Left ventricle myocardium inferior (tissue), 1 donor: ENCODE measurements around the gene PAOX. TPM values are rescaled to one million over a fixed set of nuclear protein-coding genes. Genes with fewer than 3 reads are reported as not detected.
A peak's percentile ranks its signal among the peaks of the same experiment; 100 is the strongest.
"Not testable (repeated sequence)": the region's sequence is repeated elsewhere in the genome, so short reads cannot be mapped to it uniquely, and the experiment has no call there.

Experiments used
- DNase-seq: peaks from one replicate; pipeline ENCODE4 v3.0.0-alpha.2; 2020
- H3K27ac ChIP-seq: fragments of 200-600 bp; replicated peaks from 2 replicates; pipeline ENCODE4 v1.8.0; 2021
- H3K27me3 ChIP-seq: fragments of 200-600 bp; 2 replicates; pipeline ENCODE4 v1.8.0; 2021; ENCODE audit warnings: low read depth
- H3K36me3 ChIP-seq: fragments of 200-600 bp; 2 replicates; pipeline ENCODE4 v1.8.0; 2021
- H3K4me1 ChIP-seq: fragments of 200-600 bp; 2 replicates; pipeline ENCODE4 v1.8.0; 2021
- H3K4me3 ChIP-seq: fragments of 200-600 bp; 2 replicates; pipeline ENCODE4 v1.8.0; 2021; ENCODE audit warnings: mild to moderate bottlenecking, moderate library complexity
- H3K9me3 ChIP-seq: fragments of 200-600 bp; replicated peaks from 2 replicates; pipeline ENCODE4 v1.8.0; 2021
- CTCF ChIP-seq: fragments of 200-600 bp; IDR thresholded peaks from 2 replicates; pipeline ENCODE4 v1.8.0; 2021; ENCODE audit warnings: antibody characterized with exemption, mild to moderate bottlenecking, borderline replicate concordance
- intact Hi-C: fragments of 100-400 bp; cut with micrococcal nuclease; formaldehyde crosslinking; loops from one replicate; pipeline ENCODE4 v1.11.0; 2022
- total RNA-seq: library from RNA; stranded (reverse); fragmentation: NEBNext Ultra II Directional; extraction: Animal tissue kit (Norgen Biotek cat#: 25700); gene quantifications from one replicate; pipeline ENCODE4 v1.2.1, GENCODE V29; 2021
- donor health status: DM: no; HTN: yes; CAD: no; lungs with severe emphysema.

Gene PAOX
- total RNA-seq, 1 donor from 2014 or later: 2.9 TPM

- H3K4me1 ChIP-seq: peaks cover 1% of the 10 kb centered on the region
- H3K4me3 ChIP-seq: no peak overlapping the region
- TF ChIP-seq CTCF: no peak
- H3K27ac ChIP-seq: no peak overlapping the region
- no peaks in the 10 kb centered on the region for H3K36me3 ChIP-seq
- DNase-seq: no peak
- intact Hi-C loops: no loop called here
- no peaks in the 10 kb centered on the region for H3K27me3 ChIP-seq
- H3K9me3 ChIP-seq: no peaks in the 10 kb centered on the region
Measured at GRCh38 chr10:133385214-133385613, 6.2 kb downstream of the PAOX start.

GRCh38 chr10:133386951-133387350 is 7.9 kb downstream of the PAOX start:
- H3K36me3 ChIP-seq, H3K27ac ChIP-seq, H3K4me1 ChIP-seq, intact Hi-C loops, DNase-seq, H3K27me3 ChIP-seq, H3K9me3 ChIP-seq, H3K4me3 ChIP-seq: not testable (repeated sequence)

- Histone ChIP-seq H3K36me3 (no peaks in the 10 kb centered on the region), H3K4me1 (peaks cover 2% of the 10 kb centered on the region), H3K9me3 (no peaks in the 10 kb centered on the region), H3K27me3 (no peaks in the 10 kb centered on the region), H3K4me3 (no peak overlapping the region), H3K27ac (peak overlapping the region; percentile 64)
- no peak for DNase-seq
- intact Hi-C loops: no loop called here
- TF ChIP-seq CTCF: no peak
Measured at GRCh38 chr10:133388236-133388972, 9.3 kb downstream of the PAOX start.

- Histone ChIP-seq H3K9me3 (no peaks in the 10 kb centered on the region), H3K36me3 (no peaks in the 10 kb centered on the region), H3K4me3 (peak overlapping the region; percentile 20), H3K27ac (peak overlapping the region; percentile 64), H3K4me1 (peaks cover 7% of the 10 kb centered on the region), H3K27me3 (no peaks in the 10 kb centered on the region)
- intact Hi-C loops: no loop called here
- DNase-seq: no peak
- no peak for TF ChIP-seq CTCF
Measured at GRCh38 chr10:133388973-133389818, 10.1 kb downstream of the PAOX start.

- no peak overlapping the region for H3K4me3 ChIP-seq
- no peaks in the 10 kb centered on the region for H3K9me3 ChIP-seq
- no peak for DNase-seq
- H3K4me1 ChIP-seq: peaks cover 22% of the 10 kb centered on the region
- no peak for TF ChIP-seq CTCF
- peaks cover 2% of the 10 kb centered on the region for H3K36me3 ChIP-seq
- intact Hi-C loops: no loop called here
- peak overlapping the region; percentile 51 for H3K27ac ChIP-seq
- no peaks in the 10 kb centered on the region for H3K27me3 ChIP-seq
Measured at GRCh38 chr10:133390597-133391248, 11.7 kb downstream of the PAOX start.
